ENCODE data around the gene FAM107B. TPM values are rescaled to one million over a fixed set of nuclear protein-coding genes. Genes with fewer than 3 reads are reported as not detected.
A peak's percentile ranks its signal among the peaks of the same experiment; 100 is the strongest.

FAM107B gene
- total and polyA plus RNA-seq, 2 of the 13 experiments (the other 11 are each of a cell fraction or from before 2014, with no cell fraction given) = 15.7 to 24.8 TPM

GRCh38 chr10:14608381-14609001, 166.2 kb downstream of the FAM107B start (continued):
- TF ChIP-seq HMGXB3 (CRISPR knock-in tag; IDR thresholded peaks at IDR 0.05; ENCODE audit: borderline replicate concordance) (0 out of 2 replicates have a peak, but pooled peaks have one; percentile 28), HNF4A (CRISPR knock-in tag; IDR thresholded peaks at IDR 0.05) (peak; percentile 86), YY1 (IDR thresholded peaks at IDR 0.05; ENCODE audit: insufficient read depth, insufficient replicate concordance, low read depth, low read length) (peak; percentile 33), ELF4 (CRISPR knock-in tag; IDR thresholded peaks at IDR 0.05; ENCODE audit: borderline replicate concordance) (no peak), TEAD2 (CRISPR knock-in tag; IDR thresholded peaks at IDR 0.05) (no peak), KDM2A (CRISPR knock-in tag; IDR thresholded peaks at IDR 0.05; ENCODE audit: borderline replicate concordance, low read depth) (no peak), MIER2 (CRISPR knock-in tag; IDR thresholded peaks at IDR 0.05) (0 out of 2 replicates have a peak, but pooled peaks have one; percentile 38), TFDP1 (CRISPR knock-in tag; IDR thresholded peaks at IDR 0.05; ENCODE audit: borderline replicate concordance) (0 out of 2 replicates have a peak, but pooled peaks have one; percentile 17), SALL1 (CRISPR knock-in tag; IDR thresholded peaks at IDR 0.05) (peak; percentile 44), NCOA1 (CRISPR knock-in tag; IDR thresholded peaks at IDR 0.05) (no peak), PBX2 (CRISPR knock-in tag; IDR thresholded peaks at IDR 0.05) (peak; percentile 41; the same call in 1 of the 2 replicates)
- TF ChIP-seq, protein P1, sequence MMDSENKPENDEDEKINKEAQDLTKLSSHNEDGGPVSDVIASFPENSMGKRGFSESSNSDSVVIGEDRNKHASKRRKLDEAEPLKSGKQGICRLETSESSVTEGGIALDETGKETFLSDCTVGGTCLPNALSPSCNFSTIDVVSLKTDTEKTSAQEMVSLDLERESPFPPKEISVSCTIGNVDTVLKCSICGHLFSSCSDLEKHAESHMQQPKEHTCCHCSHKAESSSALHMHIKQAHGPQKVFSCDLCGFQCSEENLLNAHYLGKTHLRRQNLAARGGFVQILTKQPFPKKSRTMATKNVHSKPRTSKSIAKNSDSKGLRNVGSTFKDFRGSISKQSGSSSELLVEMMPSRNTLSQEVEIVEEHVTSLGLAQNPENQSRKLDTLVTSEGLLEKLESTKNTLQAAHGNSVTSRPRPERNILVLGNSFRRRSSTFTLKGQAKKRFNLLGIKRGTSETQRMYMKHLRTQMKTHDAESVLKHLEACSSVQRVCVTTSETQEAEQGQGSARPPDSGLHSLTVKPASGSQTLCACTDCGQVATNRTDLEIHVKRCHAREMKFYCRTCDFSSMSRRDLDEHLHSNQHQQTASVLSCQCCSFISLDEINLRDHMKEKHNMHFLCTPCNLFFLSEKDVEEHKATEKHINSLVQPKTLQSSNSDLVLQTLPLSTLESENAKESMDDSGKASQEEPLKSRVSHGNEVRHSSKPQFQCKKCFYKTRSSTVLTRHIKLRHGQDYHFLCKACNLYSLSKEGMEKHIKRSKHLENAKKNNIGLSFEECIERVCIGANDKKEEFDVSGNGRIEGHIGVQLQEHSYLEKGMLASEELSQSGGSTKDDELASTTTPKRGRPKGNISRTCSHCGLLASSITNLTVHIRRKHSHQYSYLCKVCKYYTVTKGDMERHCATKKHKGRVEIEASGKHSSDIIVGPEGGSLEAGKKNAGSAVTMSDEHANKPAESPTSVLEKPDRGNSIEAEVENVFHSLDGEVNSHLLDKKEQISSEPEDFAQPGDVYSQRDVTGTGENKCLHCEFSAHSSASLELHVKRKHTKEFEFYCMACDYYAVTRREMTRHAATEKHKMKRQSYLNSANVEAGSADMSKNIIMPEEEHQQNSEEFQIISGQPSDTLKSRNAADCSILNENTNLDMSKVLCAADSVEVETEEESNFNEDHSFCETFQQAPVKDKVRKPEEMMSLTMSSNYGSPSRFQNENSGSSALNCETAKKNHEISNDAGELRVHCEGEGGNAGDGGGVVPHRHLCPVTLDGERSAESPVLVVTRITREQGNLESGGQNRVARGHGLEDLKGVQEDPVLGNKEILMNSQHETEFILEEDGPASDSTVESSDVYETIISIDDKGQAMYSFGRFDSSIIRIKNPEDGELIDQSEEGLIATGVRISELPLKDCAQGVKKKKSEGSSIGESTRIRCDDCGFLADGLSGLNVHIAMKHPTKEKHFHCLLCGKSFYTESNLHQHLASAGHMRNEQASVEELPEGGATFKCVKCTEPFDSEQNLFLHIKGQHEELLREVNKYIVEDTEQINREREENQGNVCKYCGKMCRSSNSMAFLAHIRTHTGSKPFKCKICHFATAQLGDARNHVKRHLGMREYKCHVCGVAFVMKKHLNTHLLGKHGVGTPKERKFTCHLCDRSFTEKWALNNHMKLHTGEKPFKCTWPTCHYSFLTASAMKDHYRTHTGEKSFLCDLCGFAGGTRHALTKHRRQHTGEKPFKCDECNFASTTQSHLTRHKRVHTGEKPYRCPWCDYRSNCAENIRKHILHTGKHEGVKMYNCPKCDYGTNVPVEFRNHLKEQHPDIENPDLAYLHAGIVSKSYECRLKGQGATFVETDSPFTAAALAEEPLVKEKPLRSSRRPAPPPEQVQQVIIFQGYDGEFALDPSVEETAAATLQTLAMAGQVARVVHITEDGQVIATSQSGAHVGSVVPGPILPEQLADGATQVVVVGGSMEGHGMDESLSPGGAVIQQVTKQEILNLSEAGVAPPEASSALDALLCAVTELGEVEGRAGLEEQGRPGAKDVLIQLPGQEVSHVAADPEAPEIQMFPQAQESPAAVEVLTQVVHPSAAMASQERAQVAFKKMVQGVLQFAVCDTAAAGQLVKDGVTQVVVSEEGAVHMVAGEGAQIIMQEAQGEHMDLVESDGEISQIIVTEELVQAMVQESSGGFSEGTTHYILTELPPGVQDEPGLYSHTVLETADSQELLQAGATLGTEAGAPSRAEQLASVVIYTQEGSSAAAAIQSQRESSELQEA (CRISPR knock-in tag; IDR thresholded peaks at IDR 0.05; ENCODE audit: not compliant biosample characterization) = no peak
